ENCODE data around the gene MUC16.

The MUC16 gene

DNA sequence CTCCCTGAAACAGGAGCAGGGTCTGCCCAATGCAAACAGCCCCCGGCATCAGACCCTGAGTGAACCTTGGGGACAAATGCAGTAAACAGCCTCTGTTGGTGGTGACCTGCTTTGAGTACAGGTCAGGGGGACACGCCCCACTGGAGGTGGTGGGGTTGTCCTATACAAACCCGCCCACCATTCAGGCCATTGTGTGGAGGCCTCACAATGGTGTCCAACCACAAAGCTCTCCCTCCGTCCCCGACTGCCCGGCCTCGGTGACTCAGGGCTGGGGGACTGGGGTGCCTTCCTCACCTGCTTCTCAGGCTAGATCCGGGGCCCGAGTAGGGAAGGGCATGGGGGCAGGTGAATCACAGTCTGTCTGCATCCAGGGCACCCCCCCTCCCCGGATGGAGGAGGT lies 1.5 kb downstream of the MUC16 start:
- DNase-seq, result no peak

GRCh38 chr19:9000933-9001332 lies 9.3 kb downstream of the MUC16 start:
- DNase-seq, result no peak

GRCh38 chr19:8988204-8988603 lies 22.0 kb downstream of the MUC16 start:
- DNase-seq, result no peak

- no peak for DNase-seq
Observed at GRCh38 chr19:8986296-8986695, 23.9 kb downstream of the MUC16 start.

DNA sequence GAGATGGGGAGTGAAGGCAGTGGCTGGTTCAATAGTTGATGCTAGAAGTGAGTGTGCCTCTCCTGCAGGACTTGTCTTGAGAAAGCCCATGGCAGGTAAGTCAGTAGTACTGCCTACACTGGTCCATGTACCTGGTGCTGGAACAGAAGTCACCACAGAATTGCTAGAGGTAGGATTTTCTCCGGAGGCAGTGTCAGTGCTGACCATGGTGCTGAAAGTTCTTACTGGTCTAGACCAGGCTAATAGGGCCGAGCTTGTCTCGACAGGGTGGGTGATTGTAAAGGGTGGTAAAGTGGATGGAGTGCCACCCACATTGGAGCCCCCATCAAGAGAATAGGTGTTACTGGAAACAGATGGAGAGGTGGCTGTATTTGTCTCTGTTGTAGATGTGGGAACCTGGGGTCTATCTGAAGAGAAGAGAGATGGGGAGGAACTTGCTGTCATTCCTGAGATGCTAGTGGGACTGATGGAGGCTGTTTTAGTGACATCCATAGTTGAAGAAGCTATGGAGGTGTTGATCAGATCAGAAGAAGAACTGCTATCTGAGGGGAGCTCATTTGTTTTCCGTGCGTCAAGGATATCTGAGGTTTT lies 36.6 kb downstream of the MUC16 start:
- no peak for DNase-seq

DNA sequence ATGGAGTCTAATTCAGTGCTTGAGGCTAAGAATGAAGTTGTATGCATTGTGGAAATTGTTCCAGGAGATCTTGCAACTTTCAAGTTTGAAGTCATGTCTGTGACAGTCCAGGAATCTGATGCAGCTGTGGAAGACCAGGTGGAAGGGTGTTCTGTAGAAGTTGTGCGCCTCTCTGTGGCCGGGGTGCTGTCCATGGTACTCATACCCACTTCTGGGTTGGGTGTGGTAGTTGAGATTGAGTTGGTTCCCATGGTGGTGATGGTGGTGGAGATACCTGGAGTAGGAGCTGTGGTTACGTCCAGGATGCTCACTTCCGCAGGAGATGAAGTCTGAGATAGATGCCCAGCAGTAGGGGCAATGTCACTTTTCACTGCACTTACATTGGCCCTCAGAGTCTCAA lies 44.3 kb downstream of the MUC16 start:
- DNase-seq, result no peak
